LNCAP (cell line): ENCODE measurements around the gene GNAI3.
A peak's percentile ranks its signal among the peaks of the same experiment; 100 is the strongest.

Experiments used
- TF ChIP-seq, protein P1 (sequence below): fragments of 450-650 bp; IDR thresholded peaks from 2 replicates; pipeline ENCODE4 v1.5.1; 2017; ENCODE audit warnings: mild to moderate bottlenecking

The GNAI3 gene

DNA sequence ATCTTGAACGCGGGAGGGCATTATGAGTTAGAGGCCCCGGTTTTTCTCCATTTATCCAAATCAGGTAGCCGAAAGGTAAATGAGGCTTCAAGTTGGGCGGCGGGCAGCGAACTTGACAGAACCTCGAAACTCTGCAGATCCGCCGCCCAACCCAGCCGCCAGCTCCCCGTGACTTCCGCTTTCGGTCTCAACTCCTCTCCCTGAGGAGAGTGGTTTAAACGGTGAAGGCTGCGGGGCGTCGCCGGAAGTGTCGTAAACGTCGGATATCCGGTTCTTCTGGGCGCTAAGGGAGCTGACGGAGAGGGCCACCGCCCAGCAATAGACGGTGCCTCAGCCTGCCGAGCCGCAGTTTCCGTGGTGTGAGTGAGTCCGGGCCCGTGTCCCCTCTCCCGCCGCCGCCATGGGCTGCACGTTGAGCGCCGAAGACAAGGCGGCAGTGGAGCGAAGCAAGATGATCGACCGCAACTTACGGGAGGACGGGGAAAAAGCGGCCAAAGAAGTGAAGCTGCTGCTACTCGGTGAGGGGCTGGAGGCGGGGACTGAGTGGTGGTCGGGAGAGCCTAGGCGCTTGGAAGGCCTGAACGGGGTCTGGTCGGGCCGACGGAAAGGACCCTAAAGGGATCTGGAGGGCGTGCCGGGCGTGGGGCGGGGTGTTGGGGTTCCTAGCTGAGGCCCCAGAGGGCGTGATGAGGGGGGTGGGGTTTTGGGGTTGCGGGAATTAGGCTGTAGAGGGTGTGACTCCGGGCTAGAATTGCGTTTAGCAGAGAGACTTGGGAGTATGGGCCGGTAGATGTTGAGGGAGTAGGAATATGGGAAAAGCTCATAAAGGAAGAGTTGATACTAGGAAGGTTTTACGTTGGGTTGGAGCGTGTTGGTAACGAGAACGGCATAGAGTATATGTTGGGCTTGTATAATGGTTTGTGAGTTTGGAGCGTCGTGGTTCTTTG is at the start of gene GNAI3:
Gene GNAI3 (plus strand): TSS at position 295 of the 947 bp plus-strand sequence. CDS start 106 bp downstream, at position 401.
- TF ChIP-seq, protein P1, sequence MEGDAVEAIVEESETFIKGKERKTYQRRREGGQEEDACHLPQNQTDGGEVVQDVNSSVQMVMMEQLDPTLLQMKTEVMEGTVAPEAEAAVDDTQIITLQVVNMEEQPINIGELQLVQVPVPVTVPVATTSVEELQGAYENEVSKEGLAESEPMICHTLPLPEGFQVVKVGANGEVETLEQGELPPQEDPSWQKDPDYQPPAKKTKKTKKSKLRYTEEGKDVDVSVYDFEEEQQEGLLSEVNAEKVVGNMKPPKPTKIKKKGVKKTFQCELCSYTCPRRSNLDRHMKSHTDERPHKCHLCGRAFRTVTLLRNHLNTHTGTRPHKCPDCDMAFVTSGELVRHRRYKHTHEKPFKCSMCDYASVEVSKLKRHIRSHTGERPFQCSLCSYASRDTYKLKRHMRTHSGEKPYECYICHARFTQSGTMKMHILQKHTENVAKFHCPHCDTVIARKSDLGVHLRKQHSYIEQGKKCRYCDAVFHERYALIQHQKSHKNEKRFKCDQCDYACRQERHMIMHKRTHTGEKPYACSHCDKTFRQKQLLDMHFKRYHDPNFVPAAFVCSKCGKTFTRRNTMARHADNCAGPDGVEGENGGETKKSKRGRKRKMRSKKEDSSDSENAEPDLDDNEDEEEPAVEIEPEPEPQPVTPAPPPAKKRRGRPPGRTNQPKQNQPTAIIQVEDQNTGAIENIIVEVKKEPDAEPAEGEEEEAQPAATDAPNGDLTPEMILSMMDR: no peak

DNA sequence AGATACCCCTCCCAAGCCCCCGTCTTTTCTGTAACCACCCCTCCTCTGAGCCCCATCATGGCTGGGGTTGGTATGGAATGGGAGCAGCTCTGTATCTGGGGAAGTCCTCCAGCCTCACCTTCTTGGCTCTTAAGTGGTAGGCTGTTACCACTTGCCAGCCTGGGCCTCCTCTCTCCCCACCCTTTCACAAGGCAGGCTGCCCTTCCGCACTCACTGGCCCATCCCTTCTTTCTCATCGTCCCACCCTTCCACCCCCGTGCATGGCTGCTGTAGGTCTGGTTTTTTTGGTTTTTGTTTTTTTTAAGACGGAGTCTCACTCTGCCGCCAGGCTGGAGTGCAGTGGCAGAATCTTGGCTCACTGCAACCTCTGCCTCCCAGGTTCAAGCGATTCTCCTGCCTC is 49.3 kb upstream of the GNAI3 start:
- TF ChIP-seq, protein P1: no peak

DNA sequence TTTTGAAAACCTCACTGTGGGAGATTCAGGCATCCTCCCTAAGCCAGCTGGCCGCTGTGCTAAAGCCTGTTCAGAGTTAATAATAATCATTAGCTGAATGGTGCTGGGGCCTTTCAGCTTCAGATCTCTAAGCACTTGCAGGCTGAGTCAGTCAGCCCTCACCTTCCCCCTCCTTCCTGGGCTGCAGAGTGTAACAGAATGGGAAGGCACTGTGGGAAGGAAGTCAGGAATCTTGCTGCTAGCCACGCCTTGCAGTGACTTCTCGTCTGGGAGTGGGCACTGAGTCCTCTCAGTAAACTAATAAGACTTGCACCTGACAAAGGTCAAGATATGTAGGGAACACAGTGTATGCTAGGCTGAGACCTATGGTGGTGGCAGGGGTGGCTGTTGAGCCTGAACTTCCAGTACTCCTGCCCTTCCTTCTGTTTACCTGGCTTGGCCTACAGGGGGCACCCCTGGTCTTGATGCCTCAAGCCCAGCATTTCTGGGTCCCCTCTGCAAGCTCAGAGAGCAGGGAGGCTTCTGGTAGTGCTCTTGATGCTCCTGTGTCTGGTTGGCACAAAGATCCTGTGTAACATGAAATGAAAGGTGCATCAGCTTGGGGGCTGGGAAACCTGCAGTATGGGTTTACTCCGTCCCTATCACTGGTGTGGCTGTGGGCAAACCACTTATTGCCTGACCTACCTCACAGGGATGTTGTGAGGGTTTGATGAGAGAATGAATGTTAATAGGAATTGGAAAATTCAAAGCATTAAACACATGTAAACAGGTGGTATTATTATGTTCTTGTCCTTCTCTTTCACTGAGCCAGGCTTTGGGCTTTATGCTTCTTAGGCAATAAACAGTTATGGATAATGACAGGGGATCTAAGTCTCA is 48.5 kb upstream of the GNAI3 start:
- TF ChIP-seq, protein P1: peak; percentile 58; the same call in 1 of the 2 replicates

DNA sequence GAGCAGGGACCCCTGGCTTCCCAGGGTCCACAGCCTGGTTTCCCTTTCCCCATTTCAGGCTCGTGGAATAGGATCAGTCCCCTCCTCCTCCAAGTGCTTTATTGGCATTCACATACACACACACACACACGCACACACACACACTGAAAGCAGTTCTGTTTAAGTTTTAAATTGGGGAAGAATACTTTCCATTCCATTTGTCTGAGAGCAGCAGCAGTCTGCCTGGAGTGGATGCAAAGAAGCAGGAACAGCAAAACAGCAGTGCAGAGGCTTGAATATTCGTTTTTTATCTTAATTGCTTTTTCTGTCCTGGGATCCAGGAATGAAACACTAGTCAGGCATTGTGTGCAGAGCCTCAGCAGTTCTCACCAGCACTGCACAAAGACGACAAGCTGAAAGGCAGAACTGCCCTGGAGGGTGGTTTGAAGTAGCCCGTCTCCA is 47.5 kb upstream of the GNAI3 start:
- TF ChIP-seq, protein P1: no peak

DNA sequence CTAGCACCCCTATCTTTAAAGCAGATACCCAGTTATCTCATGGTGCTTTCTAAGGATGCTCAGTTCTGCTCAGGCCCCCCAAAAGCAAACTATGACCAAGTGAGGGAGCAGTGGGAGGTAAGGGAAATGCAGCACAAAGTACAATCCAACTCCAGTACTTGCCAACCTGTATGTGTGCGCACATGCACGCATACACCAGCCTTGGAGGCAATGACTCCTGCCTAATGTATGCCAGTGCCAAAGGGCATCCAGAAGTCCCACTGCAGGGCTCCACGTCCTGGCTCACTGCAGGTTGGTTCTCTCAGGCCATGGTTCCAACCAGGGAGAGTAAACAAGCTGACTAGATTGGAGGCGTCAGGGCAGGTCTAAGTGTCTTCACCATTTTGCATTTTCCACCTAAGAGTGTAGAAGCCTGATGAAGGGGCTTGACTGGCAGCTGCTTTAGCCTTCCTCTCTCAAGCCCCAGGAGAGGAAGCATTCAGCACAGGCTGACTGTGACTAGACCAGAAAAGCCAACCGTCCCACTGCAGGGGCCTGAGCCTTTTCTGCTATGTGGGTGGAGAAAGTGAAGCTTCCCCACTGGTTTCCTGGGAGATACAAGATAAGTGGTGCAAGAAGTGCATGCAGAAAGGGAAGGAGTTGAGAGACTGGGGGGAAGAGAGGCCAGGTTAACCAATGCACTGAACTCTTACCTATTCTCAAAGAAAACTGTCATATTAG is 46.6 kb upstream of the GNAI3 start:
- TF ChIP-seq, protein P1: no peak

DNA sequence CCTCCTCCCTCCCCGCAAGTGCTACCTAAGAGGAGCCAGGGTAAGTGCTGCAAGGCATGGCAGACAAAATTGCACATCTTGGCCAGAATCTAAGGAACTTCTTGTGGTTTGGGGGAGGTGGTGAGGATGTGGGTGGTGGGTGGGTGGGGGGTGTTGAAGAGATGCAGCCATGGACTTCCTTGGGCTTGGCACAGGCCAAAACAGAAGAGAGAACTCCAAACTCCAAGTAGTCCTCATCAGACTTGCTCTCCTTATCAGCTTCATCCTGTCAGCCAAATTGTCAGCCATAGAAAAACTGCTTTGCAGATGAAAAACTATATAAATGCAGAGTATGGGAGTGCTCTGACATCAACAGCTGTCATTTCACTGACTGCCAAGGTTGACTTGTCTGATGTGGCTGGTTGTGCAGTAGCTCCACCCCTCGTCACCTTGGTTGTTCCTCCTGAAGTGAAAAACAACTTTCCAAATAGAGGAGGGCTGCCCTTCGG is 46.0 kb upstream of the GNAI3 start:
- TF ChIP-seq, protein P1: no peak

DNA sequence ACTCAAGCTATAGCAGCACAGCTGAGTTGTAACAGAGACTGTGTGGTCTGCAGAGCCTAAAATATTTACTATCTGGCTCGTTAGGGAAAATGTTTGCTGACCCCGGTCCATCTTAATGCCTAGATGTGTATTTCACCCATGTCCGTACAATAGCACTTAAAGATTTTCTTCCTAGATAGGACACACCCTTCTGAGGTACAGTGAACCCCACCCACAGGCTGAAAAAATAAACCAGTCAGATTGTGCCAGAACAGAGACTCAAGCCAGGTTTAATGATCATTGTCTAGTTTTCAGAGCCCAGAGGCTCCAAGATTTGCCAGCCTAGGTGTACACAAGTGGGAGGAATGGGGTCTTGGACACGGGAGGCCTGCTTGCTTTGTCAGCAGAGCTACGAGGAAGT is 44.5 kb upstream of the GNAI3 start:
- TF ChIP-seq, protein P1: no peak
